NCI-H2227 (cell line): ENCODE results near the gene RCSD1.

Source experiments
- DNase-seq: peaks from one replicate; lab custom pipeline; 2025; ENCODE audit not compliant: unreplicated experiment; lab: John Stamatoyannopoulos, UW

The RCSD1 gene

DNA sequence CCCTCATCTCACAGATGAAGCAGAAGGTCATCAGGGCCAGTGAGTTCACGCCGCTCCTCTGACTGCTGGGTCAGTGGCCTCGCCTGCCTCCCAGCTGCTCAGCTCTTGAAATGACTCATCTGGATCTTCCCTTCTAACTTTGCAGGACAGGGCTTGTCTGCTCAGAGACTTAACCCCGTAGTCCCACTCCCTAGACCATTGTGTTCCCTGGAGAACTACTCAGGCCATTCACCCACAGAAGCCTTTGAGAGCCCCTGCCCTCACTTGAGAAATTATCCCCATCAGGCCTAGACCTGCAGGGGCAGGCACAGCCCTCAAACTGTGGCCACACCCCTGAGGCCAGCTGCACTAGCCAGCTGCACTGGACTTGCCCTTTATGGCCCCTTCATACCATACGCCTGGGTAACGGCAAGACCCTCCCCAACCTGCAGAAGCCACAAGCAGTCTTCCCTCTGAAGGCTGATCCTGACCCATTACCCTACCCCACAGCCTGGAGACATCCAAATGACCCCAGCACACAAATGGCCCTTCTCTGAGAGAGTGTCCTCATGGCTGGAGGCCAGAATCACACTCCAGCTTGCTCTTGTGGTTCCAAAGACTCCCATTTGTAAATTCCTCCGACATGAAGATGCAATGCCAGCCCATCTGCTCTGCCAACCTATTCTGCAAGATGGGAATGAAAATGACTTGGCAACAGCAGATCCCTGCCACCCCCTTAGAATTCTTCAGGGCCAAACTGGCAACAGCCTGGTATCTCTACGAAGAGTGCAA is 33.2 kb downstream of the RCSD1 start:
- DNase-seq, result no peak

DNA sequence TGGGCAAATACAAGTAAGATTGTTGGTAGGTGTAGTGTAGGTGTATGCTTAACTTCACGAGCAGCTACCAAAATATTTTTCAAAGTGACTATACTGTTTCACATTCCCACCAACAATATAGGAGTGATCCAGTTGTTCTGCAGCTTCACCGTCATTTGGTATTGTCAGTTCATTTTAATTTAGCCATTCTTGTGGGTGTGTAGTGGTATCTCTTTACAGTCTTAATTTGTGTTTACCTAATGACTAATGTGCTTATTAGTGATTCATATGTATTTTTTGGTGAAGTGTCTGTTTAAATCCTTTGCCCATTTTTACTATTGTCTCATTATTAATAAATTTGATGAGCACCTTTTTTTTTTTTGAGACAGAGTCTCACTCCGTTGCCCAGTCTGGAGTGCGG is 35.4 kb downstream of the RCSD1 start:
- DNase-seq, result no peak

DNA sequence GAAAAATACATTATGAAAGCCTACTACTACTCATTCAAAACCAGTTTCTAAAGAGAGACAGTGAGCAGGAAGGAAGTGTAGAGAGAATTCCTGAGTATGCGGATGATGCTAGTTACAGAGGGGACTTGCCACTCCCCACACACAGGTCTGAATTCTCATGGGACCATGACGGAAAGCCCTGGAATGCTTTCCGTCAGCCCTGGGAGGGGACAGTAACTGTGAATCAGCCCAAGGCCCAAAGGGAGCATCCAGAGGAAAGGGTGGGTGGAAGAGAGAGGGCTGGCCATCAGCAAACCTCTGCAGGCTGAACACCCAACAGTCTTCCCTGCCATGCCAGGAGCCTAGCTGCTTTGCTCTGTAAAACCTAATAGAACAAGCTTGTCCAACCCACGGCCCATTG is 36.4 kb downstream of the RCSD1 start:
- no peak for DNase-seq

DNA sequence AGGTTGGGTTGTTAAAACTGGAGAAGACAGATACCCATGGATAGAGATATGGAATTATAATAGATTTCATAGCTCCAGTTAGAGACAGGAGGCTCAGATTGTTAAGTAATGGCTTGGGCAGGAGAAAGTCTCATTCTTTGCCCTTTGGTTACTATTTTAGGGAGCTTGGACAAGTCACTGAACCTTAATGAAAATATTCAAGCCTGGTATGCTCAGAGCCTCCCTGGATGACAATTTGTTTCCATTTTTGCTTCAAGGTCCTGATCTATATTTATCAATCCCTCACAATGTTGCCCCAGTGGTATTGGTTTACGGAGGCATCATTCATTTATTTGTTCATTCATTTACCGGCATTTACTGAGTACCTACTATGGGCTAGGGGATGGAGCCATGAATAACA is 37.5 kb downstream of the RCSD1 start:
- DNase-seq, result no peak

DNA sequence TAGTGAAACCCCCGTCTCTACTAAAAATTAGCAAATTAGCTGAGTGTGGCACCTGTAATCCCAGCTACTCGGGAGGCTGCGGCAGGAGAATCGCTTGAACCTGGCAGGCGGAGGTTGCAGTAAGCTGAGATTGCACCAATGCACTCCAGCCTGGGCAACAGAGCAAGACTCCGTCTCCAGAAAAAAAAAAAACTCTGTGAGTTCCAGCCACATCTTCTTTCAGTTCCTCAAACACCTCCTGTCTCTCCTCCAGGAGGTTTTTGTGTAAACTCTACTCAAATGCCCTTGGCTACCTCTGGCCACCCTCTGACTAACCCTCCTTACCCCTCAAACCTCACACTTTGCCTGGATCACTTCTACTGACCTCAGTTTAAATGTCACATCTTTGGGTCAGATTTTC is 38.1 kb downstream of the RCSD1 start:
- no peak for DNase-seq

DNA sequence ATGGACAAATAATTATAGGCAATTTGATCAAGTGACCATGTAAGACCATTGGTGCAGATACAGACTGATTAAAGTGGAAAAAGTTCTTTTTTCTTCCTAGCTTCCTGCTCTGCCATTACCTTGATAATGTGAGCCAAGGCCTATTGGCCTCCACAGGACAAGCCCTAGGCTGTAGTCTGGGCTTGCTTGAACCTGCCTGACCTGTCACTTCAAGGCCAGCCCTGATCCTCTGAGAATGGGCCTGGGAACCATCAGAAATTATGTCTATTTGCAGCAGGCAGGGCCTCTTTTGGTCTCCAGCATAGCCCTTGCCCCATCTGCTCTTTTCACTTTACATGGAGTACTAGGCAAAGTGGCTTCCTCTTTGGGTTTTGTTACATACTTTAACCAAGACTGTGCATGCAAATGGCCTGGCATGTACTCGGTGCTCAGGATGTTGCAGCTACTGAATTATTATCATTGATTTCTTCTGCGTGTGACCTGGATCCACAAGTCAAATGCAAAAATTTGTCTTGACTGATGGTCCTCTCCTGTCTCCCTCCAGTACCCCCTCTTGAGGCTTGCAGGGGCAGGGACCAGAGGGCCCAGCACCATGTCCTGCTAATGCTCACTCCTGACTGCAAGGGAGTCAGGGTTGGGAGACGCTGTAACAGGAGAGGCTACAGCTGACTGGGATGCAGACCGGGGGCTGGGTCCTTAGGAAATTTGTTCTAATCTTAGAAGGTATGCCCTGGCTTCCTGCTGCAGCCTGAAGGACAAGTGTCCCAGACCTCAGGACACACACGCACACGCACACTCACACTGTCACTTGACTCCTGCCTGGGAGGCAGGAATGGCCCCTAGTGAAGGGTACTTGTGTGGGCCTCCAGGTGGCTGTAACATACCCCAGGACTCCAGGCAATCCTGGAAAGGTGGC is 39.4 kb downstream of the RCSD1 start:
- DNase-seq, result no peak

DNA sequence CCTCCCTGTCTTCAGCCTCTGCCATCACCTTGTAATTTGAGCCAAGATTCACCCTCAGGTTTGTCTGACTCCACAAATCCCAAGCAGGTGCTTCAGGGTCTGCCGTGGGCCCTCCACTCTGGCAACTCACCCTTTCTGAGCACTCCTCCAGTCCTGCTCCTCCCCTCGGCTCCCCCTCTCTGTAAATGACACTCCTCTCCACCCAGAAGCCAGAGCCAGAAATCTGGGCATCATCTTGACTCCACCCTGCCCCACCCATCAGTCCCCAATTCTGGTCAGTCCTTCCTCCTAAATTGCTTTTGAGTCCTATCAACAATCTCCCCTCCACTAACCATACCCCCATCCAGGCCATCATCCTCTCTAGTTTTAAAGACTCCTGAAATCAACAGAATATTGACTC is 40.5 kb downstream of the RCSD1 start:
- DNase-seq, result no peak

DNA sequence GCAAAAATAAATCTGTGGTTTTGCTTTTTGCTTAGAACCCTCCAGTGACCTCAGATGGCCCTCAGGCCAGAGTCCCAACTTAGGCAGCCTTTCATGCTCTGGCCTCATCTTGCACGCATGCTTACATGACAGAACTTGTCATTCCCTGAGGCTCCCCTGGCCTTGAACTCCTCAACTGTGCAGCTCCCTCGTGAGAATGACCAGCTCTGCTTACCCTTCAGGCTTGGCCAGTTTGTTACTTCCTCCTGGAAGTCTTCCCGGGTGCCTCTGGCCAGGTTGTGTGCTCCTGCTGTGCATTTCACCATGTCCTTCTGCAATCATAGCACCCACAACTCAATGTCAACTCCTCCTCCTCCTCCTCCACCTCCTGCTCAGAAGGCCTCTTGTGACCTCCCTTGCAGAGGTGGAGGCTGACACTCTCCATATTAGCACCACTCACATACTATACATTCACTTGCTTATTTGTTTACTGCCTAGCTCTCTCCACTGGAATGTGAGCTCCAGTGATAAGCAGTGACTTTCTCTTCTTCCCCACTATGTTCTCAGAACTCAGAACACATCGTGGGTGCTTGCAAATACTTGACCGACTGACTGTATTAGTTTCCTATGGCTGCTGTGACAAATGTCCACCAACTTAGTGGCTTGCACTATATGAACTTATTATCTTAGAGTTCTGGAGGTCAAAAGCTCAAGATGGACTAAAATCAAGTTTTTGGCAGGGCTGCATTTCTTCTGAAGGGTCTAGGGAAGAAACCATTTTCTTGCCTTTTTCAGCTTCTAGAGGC is 41.9 kb downstream of the RCSD1 start:
- DNase-seq, result no peak

DNA sequence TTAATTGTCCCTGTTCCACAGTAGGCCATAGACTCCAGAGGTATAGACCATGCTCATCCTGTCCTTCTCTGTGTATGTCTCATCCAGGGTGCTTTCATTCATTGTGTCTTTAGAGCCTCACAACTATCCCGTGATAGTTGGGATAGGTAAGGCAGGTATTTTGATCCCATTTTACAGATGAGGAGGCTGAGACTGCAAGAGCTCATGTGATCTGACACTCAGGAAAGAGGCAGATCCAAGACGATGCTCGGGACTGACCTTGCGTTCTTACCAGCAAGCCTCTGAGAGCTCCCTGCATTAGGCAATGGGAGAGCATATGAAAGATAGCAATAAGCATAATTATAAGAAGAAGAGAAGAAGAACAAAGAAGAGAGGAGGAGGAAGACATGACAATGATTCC is 42.8 kb downstream of the RCSD1 start:
- no peak for DNase-seq

DNA sequence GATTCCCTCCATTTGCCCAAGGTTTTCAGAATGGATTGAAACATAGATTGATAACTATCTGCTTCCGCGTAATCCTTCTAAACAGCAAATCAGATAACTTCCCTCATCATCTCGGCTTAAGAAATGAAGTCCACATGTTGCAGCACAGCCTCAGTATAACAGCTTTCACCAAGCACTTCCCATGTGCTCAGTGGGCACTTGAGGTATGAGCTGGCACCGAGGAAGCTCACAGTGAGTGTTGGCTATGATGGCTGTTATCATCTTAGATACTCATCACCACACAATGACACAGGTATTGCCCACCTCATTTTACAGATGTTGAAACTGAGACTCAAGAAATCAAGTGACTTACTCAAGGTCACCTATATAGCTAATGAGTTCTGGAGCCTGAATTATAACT is 43.2 kb downstream of the RCSD1 start:
- DNase-seq, result no peak

DNA sequence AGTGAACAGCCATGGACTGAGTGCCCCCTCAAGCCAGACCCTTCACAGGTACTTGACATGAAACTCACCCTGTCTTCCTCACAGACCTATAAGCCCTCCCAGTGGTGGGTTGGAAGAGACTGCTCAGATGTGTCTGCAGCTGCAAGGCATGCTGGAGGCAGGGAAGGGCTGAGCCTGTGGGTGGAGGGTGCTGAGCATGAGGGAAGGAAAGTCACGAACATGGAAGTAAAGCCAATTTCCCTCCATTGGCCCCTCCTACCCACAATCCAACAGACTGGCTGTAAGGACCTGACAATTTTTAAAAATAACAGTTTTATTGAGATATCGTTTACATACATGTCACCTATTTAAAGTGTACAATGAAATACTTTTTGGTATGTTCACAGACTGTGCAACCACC is 44.1 kb downstream of the RCSD1 start:
- DNase-seq, result no peak

DNA sequence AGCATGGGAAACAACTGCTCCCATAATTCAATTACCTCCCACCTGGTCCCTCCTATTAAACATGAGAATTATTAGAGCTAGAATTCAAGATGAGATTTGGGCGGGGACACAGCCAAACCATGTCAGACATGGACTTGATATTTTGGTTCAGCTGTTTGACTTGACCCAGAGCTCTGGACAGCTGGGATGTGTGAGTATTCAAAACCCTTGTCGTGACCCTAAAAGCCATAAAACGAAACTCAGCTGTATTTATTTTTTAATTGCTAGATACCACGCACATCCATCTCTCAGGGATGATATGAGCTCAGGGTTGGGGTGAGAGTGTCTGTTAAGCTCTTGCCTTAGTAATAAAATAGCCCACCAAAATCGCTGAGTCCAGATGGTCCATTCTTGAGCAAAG is 45.4 kb downstream of the RCSD1 start:
- no peak for DNase-seq

DNA sequence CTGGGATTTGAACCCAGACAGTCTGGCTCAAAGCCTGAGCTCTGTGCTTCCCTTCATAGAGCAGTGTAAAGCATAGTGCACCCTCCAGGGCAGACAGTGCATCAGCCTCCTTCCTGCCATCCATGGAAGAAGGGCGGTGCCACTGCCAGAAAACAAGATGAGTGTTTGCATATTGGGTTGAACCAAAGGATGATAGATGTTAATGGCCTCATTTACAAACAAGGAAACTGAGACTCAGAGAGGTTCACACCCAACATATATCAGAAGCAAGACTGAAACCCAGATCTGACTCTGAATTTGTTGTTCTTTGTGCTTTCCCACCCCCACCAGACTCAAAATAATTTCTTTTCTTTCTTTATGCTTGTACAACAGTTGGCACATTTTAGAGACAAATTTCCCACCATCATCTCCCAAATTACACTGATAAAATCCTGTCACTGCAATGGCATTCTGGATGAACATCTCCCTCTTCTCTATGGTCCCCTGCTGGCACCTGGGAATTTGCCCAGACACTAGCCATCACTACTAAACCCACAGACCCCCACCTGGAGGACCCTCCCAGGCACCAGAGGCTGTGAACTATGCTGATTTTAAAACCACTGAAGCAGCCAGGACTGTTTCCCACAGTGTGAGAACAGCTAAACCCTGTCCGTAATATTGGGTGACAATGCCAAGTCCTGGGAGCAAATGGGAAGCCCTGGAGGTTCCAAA is 46.3 kb downstream of the RCSD1 start:
- DNase-seq, result no peak

DNA sequence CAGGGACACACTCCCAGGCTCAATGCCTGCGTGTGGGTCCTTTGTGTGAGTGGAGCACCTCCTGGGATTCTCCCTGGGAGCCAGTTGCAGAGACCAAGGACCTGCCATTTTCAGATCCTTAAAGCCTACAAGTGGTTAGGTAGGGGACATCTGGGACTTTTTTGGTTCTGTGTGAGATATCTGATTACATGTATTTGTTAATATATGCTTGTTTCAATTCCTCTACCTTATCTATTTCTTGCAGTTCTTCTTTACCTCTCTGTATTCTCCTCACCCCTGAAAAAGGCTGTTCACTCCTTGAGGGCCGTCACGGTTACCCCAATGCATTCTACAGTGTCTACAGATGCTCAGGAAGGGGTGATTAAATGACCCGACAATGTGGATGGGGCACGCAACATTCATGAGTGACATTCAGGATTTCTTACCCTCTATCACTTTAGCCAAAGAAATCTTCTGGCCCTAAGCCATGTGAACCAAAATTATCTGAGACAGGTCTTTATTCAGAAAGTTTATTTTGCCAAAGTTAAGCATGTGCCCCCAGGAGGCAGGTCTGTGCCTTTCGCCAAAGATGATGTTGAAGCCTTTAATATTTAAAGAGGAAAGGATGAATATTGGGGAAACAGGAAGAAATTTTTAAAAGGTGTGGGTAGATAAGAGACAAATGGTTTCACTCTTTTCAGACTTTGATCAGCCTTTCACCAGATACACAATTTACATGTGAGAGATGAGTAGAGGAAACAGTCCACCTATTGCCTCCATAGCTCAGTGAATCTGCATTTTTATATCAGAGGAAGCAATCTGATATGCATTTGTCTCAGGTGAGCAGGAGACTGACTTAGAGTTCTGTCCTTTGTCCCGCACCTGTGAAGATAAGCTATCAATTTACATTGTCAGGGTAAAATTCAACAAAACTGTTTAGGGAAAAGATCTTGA is 47.1 kb downstream of the RCSD1 start:
- no peak for DNase-seq

DNA sequence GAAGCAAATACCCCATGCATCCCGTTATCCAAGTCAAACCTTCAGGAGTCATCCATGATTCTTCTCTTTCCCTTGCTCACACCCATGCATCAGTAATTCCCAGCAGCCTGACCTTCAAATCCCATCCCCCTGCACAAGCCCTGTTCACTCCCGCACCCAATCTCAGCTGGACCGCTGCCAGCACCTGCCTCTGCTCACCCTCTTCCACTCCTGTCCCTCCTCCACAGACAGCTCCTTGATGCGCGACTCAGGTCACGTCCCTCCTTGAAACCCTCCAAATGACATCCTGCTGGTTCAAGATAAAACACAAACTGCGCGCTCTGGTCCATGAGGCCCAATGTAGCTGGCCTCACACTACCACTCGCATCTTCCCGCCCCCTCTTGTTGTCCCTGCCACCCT is 48.4 kb downstream of the RCSD1 start:
- DNase-seq, result no peak

DNA sequence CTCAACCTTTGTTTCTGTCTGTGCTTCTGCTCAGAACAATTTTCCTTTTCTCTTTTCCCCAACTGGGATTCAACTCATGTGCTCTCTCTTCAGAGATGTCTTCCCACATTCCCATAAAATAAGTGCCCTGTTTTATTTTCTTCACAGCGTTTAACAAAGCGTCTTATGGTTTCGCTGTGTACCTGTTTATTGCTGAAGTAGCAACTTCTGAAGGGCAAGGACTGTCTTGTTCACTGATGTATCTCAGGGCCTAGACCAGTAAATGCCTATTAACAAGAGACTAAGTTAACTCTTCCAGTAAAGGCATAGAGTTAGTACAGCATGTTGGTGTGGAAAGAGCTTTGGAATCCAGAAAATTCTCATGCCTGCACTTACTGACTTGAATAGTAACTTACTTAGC is 48.8 kb downstream of the RCSD1 start:
- DNase-seq, result no peak

DNA sequence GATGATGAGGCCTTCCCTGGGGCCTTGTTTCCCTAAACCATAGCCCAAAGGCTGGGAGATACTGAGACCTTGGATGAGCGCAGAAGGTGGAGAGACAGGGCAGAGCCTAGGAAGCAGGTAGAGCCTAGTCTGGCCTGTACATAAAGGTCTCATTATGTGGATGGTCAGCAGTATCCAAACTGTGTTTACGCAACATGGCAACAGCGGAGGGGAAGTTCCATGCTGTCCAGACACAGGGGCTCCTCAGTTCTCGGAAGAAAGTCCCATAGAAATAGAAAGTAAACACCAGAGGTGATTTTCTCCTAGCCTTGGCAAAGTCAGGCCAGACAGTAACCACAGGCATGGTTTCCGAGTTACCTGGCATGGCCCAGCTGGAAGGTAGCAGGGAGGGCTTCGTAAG is 49.7 kb downstream of the RCSD1 start:
- no peak for DNase-seq

DNA sequence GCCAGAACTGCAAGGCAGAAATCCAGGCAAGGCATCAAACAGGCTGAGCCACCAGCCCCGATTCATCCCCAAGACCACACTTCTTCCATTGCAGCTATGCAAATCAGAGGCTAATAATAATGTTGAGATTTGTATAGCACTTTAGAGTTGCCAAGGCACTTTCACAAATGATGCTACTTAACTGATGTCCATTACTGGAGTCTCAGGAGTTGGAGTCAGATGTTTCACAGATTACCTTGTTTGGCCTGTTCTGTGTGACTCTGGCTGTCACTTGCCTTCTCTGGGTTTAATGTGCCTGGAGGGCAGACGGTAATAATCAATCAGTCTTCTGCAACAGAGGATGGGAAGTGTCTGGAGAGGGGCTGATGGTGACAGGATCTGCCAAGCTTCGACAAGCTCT is 51.0 kb downstream of the RCSD1 start:
- DNase-seq, result no peak

DNA sequence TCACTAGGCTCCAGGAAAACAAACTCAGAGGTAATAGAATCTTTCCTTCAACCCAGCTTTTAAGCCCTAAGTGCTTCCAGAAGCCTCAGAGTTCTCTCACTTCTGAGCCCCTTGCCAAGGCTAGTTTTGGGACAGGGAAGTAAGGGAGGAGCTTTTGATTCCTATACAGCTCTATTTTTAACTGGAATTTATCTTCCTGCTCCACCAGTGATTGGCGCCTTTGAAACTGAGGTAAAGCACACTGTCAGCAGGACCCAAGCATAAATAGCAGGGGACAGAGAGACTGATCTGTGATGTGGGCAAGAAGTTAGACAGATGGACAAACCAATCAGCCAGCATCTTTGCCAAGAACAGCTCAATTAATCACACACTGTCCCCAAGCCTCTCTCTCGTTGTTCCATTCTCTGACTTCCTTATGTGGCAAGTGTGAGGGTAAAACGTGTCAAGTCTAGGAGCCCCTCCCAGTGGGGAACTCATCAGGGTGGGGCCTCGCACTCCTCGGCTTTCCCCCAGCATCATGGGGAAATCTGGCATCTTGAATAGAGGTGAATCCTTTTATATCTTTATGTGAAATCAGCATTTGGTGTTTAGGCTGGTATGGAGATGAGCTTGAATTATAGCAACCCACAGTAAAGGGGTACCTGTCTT is 51.5 kb downstream of the RCSD1 start:
- no peak for DNase-seq
